HG02798 (cell line): Measurements from ENCODE around the gene UBXN1.
A peak's percentile ranks its signal among the peaks of the same experiment; 100 is the strongest.

Source experiments
- ATAC-seq: cut with Tn5 transposase; IDR thresholded peaks from one replicate; pipeline ENCODE4 v1.9.1; 2021; ENCODE audit warnings: mild to moderate bottlenecking; ENCODE audit not compliant: unreplicated experiment, poor library complexity

Gene UBXN1

GRCh38 chr11:62648185-62648966, 30.5 kb downstream of the UBXN1 start:
- no peak for ATAC-seq

- ATAC-seq: no peak
Observed at GRCh38 chr11:62647609-62648005, 31.3 kb downstream of the UBXN1 start.

- ATAC-seq: no peak
Observed at GRCh38 chr11:62646825-62647608, 31.9 kb downstream of the UBXN1 start.

DNA sequence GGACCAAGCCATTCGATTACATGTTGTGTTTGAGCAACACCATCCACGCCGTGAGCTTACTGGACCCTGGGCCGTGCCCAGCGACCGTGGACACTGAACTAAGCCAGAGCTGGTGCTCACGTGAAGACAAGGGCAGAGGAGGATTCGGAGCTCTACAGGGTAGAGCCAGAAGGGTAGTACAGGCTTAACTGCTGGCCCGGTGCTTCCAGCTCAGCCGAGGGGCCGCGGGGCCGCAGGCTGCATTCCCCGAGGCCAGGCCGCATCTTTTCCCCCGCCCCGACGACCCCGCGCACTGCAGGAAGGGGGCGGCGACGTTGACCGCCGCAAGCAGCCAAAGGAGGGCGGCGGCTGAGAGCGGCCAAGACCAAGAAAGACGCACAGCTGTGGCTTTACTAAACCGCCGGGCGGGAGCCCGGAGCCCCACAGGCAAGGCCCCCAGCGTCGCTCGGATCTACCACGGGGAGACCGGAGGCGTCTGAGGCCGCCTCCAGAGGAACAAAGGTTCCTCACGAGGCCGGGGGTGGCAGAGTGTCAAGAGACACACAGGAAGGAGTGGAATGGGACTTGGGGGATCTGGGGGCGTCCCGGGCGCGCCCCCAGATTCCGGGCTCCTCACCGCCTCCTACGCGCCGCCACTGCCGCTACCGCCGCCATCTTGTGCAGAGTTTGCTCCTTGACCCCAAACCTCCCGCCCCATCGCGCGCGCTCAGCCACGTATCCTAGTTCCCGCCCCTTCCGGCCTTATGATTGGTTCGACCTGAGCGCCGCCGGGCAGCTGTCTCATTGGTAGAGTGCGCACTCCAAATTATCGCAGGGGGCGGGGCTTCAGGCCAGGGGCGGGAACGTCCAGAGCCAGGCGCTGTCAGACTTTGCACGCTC, 32.7 kb downstream of the UBXN1 start, which contains the start of gene GANAB:
Gene GANAB (minus strand): TSS at position 668 of the 879 bp plus-strand sequence. CDS start 14 bp downstream, at position 654.
- peak; percentile 97 for ATAC-seq

DNA sequence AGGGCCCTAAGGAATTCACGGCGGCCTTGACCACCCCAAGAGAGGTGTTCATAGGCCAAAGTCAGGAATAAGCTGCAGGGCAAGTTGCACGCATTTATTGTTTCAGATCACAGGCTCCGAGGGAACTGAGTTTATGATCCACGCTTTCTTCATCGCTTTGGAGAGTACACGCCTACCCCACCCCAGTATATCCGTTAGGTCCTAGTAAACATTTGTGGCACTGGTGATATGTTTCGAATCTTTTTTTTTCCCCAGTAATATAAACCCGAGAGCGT, 33.3 kb downstream of the UBXN1 start:
- no peak for ATAC-seq

DNA sequence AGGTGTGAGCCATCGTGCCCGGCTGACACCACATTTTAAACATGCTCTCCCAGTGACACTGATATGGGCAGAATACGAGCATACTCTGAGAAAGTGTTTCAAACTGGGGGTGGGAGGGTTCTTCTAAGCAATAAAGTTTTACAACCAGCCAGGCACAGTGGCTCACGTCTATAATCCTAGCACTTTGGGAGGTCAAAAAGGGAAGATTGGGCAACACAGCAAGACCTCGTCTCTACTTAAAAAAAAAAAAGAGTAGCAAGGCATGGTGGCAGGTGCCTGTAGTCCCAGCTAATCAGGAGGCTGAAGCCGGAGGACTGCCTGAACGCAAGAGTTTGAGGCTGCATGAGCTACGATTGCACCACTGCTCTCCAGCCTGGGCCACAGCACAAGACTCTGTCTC, 34.7 kb downstream of the UBXN1 start:
- ATAC-seq: no peak

DNA sequence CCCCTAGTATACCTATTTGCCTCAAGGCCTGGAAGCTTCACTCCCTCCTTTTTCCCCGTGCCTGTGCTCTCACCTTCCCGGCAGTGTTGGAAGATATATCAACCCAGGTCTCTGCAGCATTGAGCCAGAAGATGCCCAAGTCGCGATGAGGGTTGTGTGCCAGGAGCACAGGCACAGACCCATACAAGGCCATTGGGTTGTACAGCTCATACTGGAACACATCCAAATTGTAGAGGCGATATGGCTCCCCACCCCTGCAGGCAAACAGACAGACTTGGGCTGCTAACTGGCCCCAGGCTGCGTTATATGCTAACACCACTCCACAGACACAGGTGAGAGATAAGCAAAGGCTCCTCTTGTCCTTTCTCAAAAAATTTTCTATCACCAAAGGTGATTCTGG, 46.4 kb downstream of the UBXN1 start:
- no peak for ATAC-seq

DNA sequence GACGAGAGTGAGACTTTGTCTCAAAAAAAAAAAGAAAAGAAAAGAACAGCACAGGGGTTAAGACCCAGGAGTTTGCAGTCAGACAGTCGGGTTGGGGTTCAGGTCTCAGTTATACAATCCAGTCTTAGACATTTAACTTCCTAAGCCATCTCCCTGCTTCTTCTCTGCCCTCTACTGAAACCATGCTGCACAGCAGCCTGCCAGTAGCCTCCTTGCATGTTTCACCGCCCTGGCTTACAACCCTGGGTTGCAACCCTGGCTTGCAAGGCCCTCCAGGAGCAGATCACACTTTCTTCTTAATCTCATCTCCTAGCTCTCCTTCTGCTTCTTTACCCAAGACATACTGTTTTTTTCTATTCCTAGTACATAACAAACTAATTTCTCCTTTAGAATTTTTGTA, 51.2 kb downstream of the UBXN1 start:
- ATAC-seq: no peak
